ENCODE results near the gene ZNF92. TPM values are rescaled to one million over a fixed set of nuclear protein-coding genes. Genes with fewer than 3 reads are reported as not detected.
"Not testable (repeated sequence)": the region's sequence is repeated elsewhere in the genome, so short reads cannot be mapped to it uniquely, and the experiment has no call there.

The ZNF92 gene
- total RNA-seq, 4 donors from 2014 or later = 3.8 to 5.3 (median 4.3) TPM

- no peaks in the 10 kb centered on the region for H3K27me3 ChIP-seq
- no peak for ATAC-seq
- H3K4me1 ChIP-seq = no peaks in the 10 kb centered on the region
- no peaks in the 10 kb centered on the region for H3K9me3 ChIP-seq
- H3K4me3 ChIP-seq = no peak overlapping the region
- no peaks in the 10 kb centered on the region for H3K36me3 ChIP-seq
- TF ChIP-seq POLR2A (IDR thresholded peaks at IDR 0.05) (no peak), POLR2AphosphoS5 (IDR thresholded peaks at IDR 0.05) (no peak), CTCF (IDR thresholded peaks at IDR 0.05) (no peak), EP300 (IDR thresholded peaks at IDR 0.05) (no peak)
- H3K27ac ChIP-seq = no peak overlapping the region
Observed at GRCh38 chr7:65441010-65441409, 67.4 kb downstream of the ZNF92 start.

- WGBS, 2 donors (ENCODE audit: low coverage in 1 of 2) = 100% methylated on average over 1 of the region's 1 CpG
- TF ChIP-seq POLR2A (IDR thresholded peaks at IDR 0.05) (no peak), POLR2AphosphoS5 (IDR thresholded peaks at IDR 0.05) (no peak), CTCF (IDR thresholded peaks at IDR 0.05) (no peak), EP300 (IDR thresholded peaks at IDR 0.05) (no peak)
Observed at GRCh38 chr7:65444205-65444842, 70.7 kb downstream of the ZNF92 start.

GRCh38 chr7:65444899-65445823, 71.5 kb downstream of the ZNF92 start:
- no peak overlapping the region for H3K4me3 ChIP-seq
- H3K27ac ChIP-seq = no peak overlapping the region
- no peak for ATAC-seq
- WGBS, 2 donors (ENCODE audit: low coverage in 1 of 2) = 51 to 68% methylated on average over 4 of the region's 4 CpGs
- peaks cover 0 to 9% (median 0%) of the 10 kb centered on the region in 3 donors for H3K4me1 ChIP-seq
- H3K9me3 ChIP-seq = peaks cover 0 to 10% (median 0%) of the 10 kb centered on the region in 3 donors
- H3K36me3 ChIP-seq = no peaks in the 10 kb centered on the region
- TF ChIP-seq CTCF (IDR thresholded peaks at IDR 0.05) = no peak
- no peak for TF ChIP-seq POLR2AphosphoS5 (IDR thresholded peaks at IDR 0.05)
- TF ChIP-seq POLR2A (IDR thresholded peaks at IDR 0.05) = no peak
- no peak for TF ChIP-seq EP300 (IDR thresholded peaks at IDR 0.05)
- no peaks in the 10 kb centered on the region for H3K27me3 ChIP-seq

More at GRCh38 chr7:65444205-65444842, 70.7 kb downstream of the ZNF92 start:
- Histone ChIP-seq H3K27me3 (no peaks in the 10 kb centered on the region), H3K27ac (no peak overlapping the region), H3K36me3 (no peaks in the 10 kb centered on the region), H3K9me3 (peaks cover 0 to 10% (median 0%) of the 10 kb centered on the region in 3 donors), H3K4me1 (peaks cover 0 to 6% (median 0%) of the 10 kb centered on the region in 3 donors), H3K4me3 (no peak overlapping the region)
- ATAC-seq = no peak

GRCh38 chr7:65447041-65447440, 73.4 kb downstream of the ZNF92 start:
- H3K27me3 ChIP-seq, H3K4me3 ChIP-seq, H3K27ac ChIP-seq, H3K36me3 ChIP-seq, H3K9me3 ChIP-seq, ATAC-seq, H3K4me1 ChIP-seq: not testable (repeated sequence)
- 73 to 87% methylated on average over 5 to 8 of the region's 8 CpGs for WGBS, 2 donors (ENCODE audit: low coverage in 1 of 2)

- no peak for TF ChIP-seq POLR2AphosphoS5 (IDR thresholded peaks at IDR 0.05)
- TF ChIP-seq CTCF (IDR thresholded peaks at IDR 0.05) = no peak
- TF ChIP-seq EP300 (IDR thresholded peaks at IDR 0.05) = no peak
- no peak for TF ChIP-seq POLR2A (IDR thresholded peaks at IDR 0.05)
- Histone ChIP-seq H3K9me3 (peaks cover 0 to 10% (median 0%) of the 10 kb centered on the region in 3 donors), H3K4me3 (no peak overlapping the region), H3K27me3 (no peaks in the 10 kb centered on the region), H3K27ac (no peak overlapping the region), H3K36me3 (no peaks in the 10 kb centered on the region), H3K4me1 (peaks cover 0 to 9% (median 0%) of the 10 kb centered on the region in 3 donors)
- ATAC-seq = peak; percentile 41
Observed at GRCh38 chr7:65448816-65449504, 75.3 kb downstream of the ZNF92 start.
